Stimulated activated CD4-positive, alpha-beta T cell treated with anti-CD3 and anti-CD28 coated beads, Interleukin-2, amount 100 ng/mL, for 24 hours (primary cell): ENCODE measurements around the gene UBE2L6.
A peak's percentile ranks its signal among the peaks of the same experiment; 100 is the strongest.

Source experiments
- DNase-seq, 2 donors: peaks; one replicate each; pipeline ENCODE4 v3.0.0-alpha.2; 2020

The UBE2L6 gene

GRCh38 chr11:57567515-57568329, at the start of gene UBE2L6:
Gene UBE2L6 (minus strand): TSS chr11:57567672. CDS start chr11:57567611, 61 bp downstream.
- peak; percentile 68 to 73 for DNase-seq

- no peak for DNase-seq
Observed at GRCh38 chr11:57616595-57616994, 49.1 kb upstream of the UBE2L6 start.

GRCh38 chr11:57615308-57615707, 47.8 kb upstream of the UBE2L6 start:
- DNase-seq: no peak

- no peak for DNase-seq
Observed at GRCh38 chr11:57614234-57614772, 46.8 kb upstream of the UBE2L6 start.

GRCh38 chr11:57610170-57610569, 42.7 kb upstream of the UBE2L6 start:
- DNase-seq: no peak

GRCh38 chr11:57605028-57605420, 37.6 kb upstream of the UBE2L6 start:
- no peak for DNase-seq

GRCh38 chr11:57604296-57605027, 37.0 kb upstream of the UBE2L6 start:
- no peak for DNase-seq

GRCh38 chr11:57601297-57601696, 33.8 kb upstream of the UBE2L6 start:
- DNase-seq: no peak

- DNase-seq: no peak
Observed at GRCh38 chr11:57599381-57599780, 31.9 kb upstream of the UBE2L6 start.

- no peak for DNase-seq
Observed at GRCh38 chr11:57598831-57599155, 31.3 kb upstream of the UBE2L6 start.

GRCh38 chr11:57597916-57598830, 30.7 kb upstream of the UBE2L6 start:
- DNase-seq: no peak

- DNase-seq: no peak
Observed at GRCh38 chr11:57597461-57597915, 30.0 kb upstream of the UBE2L6 start, which contains the start of gene SERPING1. Gene SERPING1 (plus strand): TSS chr11:57597685. CDS start chr11:57598271, 586 bp downstream.

GRCh38 chr11:57596266-57596885, 28.9 kb upstream of the UBE2L6 start:
- DNase-seq: no peak

GRCh38 chr11:57588046-57588710, 20.7 kb upstream of the UBE2L6 start:
- DNase-seq: no peak

- no peak for DNase-seq
Observed at GRCh38 chr11:57586711-57587245, 19.3 kb upstream of the UBE2L6 start.

- no peak for DNase-seq
Observed at GRCh38 chr11:57585301-57585700, 17.8 kb upstream of the UBE2L6 start.

- no peak for DNase-seq
Observed at GRCh38 chr11:57584341-57584740, 16.9 kb upstream of the UBE2L6 start.

GRCh38 chr11:57574061-57574460, 6.6 kb upstream of the UBE2L6 start:
- DNase-seq: no peak

GRCh38 chr11:57571606-57572005, 4.1 kb upstream of the UBE2L6 start:
- DNase-seq: no peak

- DNase-seq: peak; percentile 93 to 95
Observed at GRCh38 chr11:57568330-57568766, 876 bp upstream of the UBE2L6 start.

- no peak for DNase-seq
Observed at GRCh38 chr11:57566905-57567514, 462 bp downstream of the UBE2L6 start.
